Caco-2 (cell line): ENCODE measurements around the gene CROCC. TPM values are rescaled to one million over a fixed set of nuclear protein-coding genes. Genes with fewer than 3 reads are reported as not detected.
"Not testable (repeated sequence)": the region's sequence is repeated elsewhere in the genome, so short reads cannot be mapped to it uniquely, and the experiment has no call there.

Source experiments
- BruUV-seq: library from RNA; stranded (reverse); fragments of 400-500 nt; replicated peaks from 2 replicates; lab custom pipeline; 2021; lab: Mats Ljungman, UMichigan
- CTCF ChIA-PET: fragments of 300-600 bp; sonication (Branson Sonifier 250); formaldehyde crosslinking; loops from one replicate; lab custom pipeline; 2022; ENCODE audit warnings: antibody characterized with exemption; lab: Charles Lee
- POLR2A ChIA-PET: fragments of 300-600 bp; sonication (Branson Sonifier 250); formaldehyde crosslinking; loops from one replicate; lab custom pipeline; 2022; ENCODE audit warnings: antibody characterized with exemption; lab: Charles Lee
- DNase-seq, 2 experiments: peaks; one replicate each; pipeline versions ENCODE4 v3.0.0 to v3.0.0-alpha.2; 2020 to 2022
- H3K27me3 ChIP-seq: replicated peaks from 2 replicates; pipeline ENCODE4 v1.6.0; 2011; ENCODE audit warnings: low read length; ENCODE audit not compliant: control insufficient read depth, insufficient read depth
- H3K36me3 ChIP-seq: 2 replicates; pipeline ENCODE4 v1.5.1; 2011; ENCODE audit warnings: low read length; ENCODE audit not compliant: control insufficient read depth, insufficient read depth
- H3K4me1 ChIP-seq: fragments of 250-450 bp; sonication (Bioruptor Pico); 2 replicates; pipeline ENCODE4 v1.5.1; 2020; ENCODE audit warnings: mild to moderate bottlenecking
- H3K4me3 ChIP-seq: 2 replicates; pipeline ENCODE4 v1.5.1; 2011; ENCODE audit warnings: low read depth, mild to moderate bottlenecking, control low read depth, low read length
- H3K9me3 ChIP-seq: fragments of 250-450 bp; sonication (Bioruptor Pico); 2 replicates; pipeline ENCODE4 v1.5.1; 2020; ENCODE audit warnings: mild to moderate bottlenecking, moderate library complexity
- H3K27ac Mint-ChIP-seq: one replicate; pipeline ENCODE4 v1.8.0; 2022; ENCODE audit warnings: mixed read lengths; ENCODE audit not compliant: unreplicated experiment
- H3K27me3 Mint-ChIP-seq: one replicate; pipeline ENCODE4 v1.8.0; 2022; ENCODE audit warnings: mixed read lengths; ENCODE audit not compliant: insufficient read depth, unreplicated experiment
- H3K36me3 Mint-ChIP-seq: one replicate; pipeline ENCODE4 v1.8.0; 2022; ENCODE audit warnings: mild to moderate bottlenecking, mixed read lengths; ENCODE audit not compliant: insufficient read depth, unreplicated experiment
- H3K4me1 Mint-ChIP-seq: one replicate; pipeline ENCODE4 v1.8.0; 2022; ENCODE audit warnings: low read depth, mixed read lengths; ENCODE audit not compliant: unreplicated experiment
- H3K4me3 Mint-ChIP-seq: one replicate; pipeline ENCODE4 v1.8.0; 2022; ENCODE audit warnings: mild to moderate bottlenecking, moderate library complexity, mixed read lengths; ENCODE audit not compliant: unreplicated experiment
- H3K9me3 Mint-ChIP-seq: one replicate; pipeline ENCODE4 v1.8.0; 2022; ENCODE audit warnings: mixed read lengths; ENCODE audit not compliant: unreplicated experiment
- CTCF ChIP-seq, 2 experiments: fragments of 200-600 bp in 1 of 2; IDR thresholded peaks; 1 replicate in 1 of 2; 2 replicates in 1 of 2; pipeline versions ENCODE4 v1.5.1 to v1.8.0; 2011 to 2022; ENCODE audit warnings: antibody characterized with exemption in 1 of 2, control low read depth in 1 of 2, inconsistent platforms in 1 of 2, low read depth in 1 of 2, low read length in 1 of 2, mild to moderate bottlenecking in 1 of 2, moderate library complexity in 1 of 2; ENCODE audit not compliant: insufficient read depth in 1 of 2, severe bottlenecking in 1 of 2, unreplicated experiment in 1 of 2
- intact Hi-C: fragments of 100-400 bp; cut with micrococcal nuclease; formaldehyde crosslinking; loops from one replicate; pipeline ENCODE4 v1.10.0; 2022; ENCODE audit not compliant: unreplicated experiment
- total RNA-seq: library from RNA; stranded (reverse); gene quantifications from 2 replicates; pipeline ENCODE4 v1.2.3, GENCODE V29; 2022

The CROCC gene
- total RNA-seq, 1 experiment from 2014 or later, result 7.6 TPM

DNA sequence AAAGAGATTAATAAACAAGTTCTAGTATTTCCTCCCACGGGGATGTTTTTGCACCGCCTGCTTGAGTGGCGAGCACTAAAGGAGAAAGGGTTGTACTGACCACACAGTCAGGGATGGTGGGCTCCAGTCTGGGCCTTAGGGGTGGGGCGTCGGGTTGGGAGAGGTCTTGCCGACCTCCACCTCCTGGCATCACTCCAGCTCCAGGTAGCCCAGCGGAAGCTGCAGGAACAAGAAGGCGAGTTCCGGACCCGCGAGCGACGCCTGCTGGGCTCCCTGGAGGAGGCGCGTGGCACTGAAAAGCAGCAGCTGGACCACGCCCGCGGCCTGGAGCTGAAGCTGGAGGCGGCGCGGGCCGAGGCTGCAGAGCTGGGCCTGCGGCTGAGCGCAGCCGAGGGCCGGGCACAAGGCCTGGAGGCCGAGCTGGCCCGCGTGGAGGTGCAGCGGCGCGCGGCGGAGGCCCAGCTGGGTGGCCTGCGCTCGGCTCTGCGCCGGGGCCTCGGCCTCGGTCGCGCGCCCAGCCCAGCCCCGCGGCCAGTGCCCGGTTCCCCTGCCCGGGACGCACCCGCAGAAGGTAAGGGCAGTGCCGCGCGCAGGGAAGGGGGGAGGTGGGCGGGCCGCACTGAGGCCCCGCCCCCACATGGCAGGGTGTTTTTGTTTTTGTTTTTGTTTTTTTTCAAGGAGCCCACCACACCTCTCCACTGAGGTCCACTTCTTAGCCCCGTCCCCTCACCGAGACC, 39.0 kb downstream of the CROCC start:
- H3K4me1 ChIP-seq, result no peaks in the 10 kb centered on the region
- peak overlapping the region; percentile 59 for H3K4me3 Mint-ChIP-seq
- intact Hi-C loops, result loop anchor here (1.0 to 5.0 kb wide), 2 partner anchors 9 to 48 kb away; no protein-coding TSS in a partner anchor
- H3K27ac Mint-ChIP-seq, result no peak overlapping the region
- H3K36me3 ChIP-seq, result no peaks in the 10 kb centered on the region
- H3K36me3 Mint-ChIP-seq, result no peaks in the 10 kb centered on the region
- BruUV-seq, result no TSS peak
- H3K27me3 Mint-ChIP-seq, result no peaks in the 10 kb centered on the region
- ChIA-PET POLR2A (interaction anchor here (0.6 to 1.1 kb wide), 2 partner anchors 9 to 36 kb away, joined by 3 read pairs; no protein-coding TSS in a partner anchor), CTCF (interaction anchor here (0.7 to 2.3 kb wide), 7 partner anchors 9 to 340 kb away, joined by 3 to 26 read pairs (median 4); partner anchors contain the start of gene ATP13A2)
- TF ChIP-seq CTCF (IDR thresholded peaks at IDR 0.05; ENCODE audit: insufficient read depth in 1 of 2, low read depth in 1 of 2, low read length in 1 of 2, severe bottlenecking in 1 of 2, unreplicated experiment in 1 of 2), result peak; percentile 46 to 75
- no peaks in the 10 kb centered on the region for H3K4me1 Mint-ChIP-seq
- no peaks in the 10 kb centered on the region for H3K27me3 ChIP-seq
- H3K9me3 ChIP-seq, result no peaks in the 10 kb centered on the region
- no peaks in the 10 kb centered on the region for H3K9me3 Mint-ChIP-seq
- H3K4me3 ChIP-seq, result peak overlapping the region; percentile 26
- DNase-seq, result peak; percentile 90 to 91

DNA sequence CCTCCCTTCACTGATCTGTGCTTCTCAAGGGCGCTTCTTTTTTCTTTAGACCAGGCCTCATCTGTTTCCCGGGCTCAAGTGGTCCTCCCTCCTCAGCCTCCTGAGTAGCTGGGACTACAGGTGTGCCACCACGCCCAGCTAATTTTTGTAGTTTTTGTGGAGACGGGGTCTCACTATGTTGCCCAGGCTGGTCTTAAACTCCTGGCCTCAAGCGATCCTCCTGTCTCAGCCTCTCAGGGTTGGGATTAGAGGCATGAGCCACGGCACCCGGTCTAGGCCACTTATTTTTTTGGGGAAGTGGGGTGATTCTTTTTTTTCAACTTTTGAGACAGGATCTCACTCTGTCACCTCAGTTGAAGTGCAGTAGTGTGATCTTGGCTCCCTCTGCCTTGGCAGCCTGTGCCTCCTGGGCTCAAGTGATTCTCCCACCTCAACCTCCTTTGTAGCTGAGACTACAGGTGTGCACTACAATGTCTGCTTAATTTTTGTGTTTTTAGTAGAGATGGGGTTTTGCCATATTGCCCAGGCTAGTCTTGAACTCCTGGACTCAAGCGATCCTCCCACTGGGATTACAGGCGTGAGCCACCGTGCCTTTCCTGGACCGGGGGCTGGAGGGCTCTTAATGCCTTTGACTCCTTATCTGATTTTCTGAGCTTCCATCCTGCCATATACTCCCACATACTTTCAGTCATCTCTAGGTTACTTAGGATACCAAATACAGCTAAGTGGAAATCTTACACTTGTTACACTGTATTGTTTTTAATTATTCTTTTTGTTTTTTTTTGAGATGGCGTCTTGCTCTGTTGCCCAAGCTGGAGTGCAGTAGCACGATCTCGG, 39.8 kb downstream of the CROCC start:
- H3K9me3 Mint-ChIP-seq, result no peaks in the 10 kb centered on the region
- ChIA-PET CTCF (interaction anchor here (0.7 to 2.3 kb wide), 7 partner anchors 10 to 437 kb away, joined by 3 to 26 read pairs (median 4); partner anchors contain the start of gene ATP13A2), POLR2A (interaction anchor here (1.1 kb wide), 1 partner anchor 10 kb away, joined by 3 read pairs; no protein-coding TSS in a partner anchor)
- Histone ChIP-seq H3K9me3 (no peaks in the 10 kb centered on the region), H3K36me3 (no peaks in the 10 kb centered on the region), H3K4me3 (peak overlapping the region; percentile 26), H3K4me1 (no peaks in the 10 kb centered on the region), H3K27me3 (no peaks in the 10 kb centered on the region)
- H3K36me3 Mint-ChIP-seq, result no peaks in the 10 kb centered on the region
- H3K4me1 Mint-ChIP-seq, result no peaks in the 10 kb centered on the region
- intact Hi-C loops, result loop anchor here (5.0 kb wide), 1 partner anchor 49 kb away; no protein-coding TSS in a partner anchor
- H3K27me3 Mint-ChIP-seq, result no peaks in the 10 kb centered on the region
- no TSS peak for BruUV-seq
- no peak overlapping the region for H3K27ac Mint-ChIP-seq
- peak overlapping the region; percentile 59 for H3K4me3 Mint-ChIP-seq
- TF ChIP-seq CTCF (IDR thresholded peaks at IDR 0.05; ENCODE audit: insufficient read depth in 1 of 2, low read depth in 1 of 2, low read length in 1 of 2, severe bottlenecking in 1 of 2, unreplicated experiment in 1 of 2), result no peak
- DNase-seq, result no peak

DNA sequence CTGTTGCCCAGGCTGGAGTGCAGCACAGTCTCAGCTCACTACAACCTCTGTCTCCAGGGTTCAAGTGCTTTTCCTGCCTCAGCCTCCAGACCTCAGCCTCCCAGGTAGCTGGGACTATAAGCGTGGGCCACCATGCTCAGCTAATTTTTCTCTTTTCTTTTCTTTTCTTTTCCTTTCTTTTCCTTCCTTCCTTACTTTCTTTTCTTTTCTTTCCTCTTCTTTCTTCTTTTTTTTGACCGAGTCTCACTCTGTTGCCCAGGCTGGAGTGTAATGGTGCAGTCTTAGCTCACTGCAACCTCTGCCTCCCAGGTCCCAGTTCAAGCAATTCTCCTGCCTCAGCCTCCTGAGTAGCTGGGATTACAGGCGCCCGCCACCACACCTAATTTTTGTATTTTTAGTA, 42.4 kb downstream of the CROCC start:
- H3K9me3 ChIP-seq, H3K4me3 ChIP-seq, CTCF ChIA-PET, POLR2A ChIA-PET, H3K4me1 Mint-ChIP-seq, H3K4me3 Mint-ChIP-seq, H3K27ac Mint-ChIP-seq, DNase-seq, H3K27me3 ChIP-seq, H3K4me1 ChIP-seq, H3K36me3 Mint-ChIP-seq, BruUV-seq, H3K36me3 ChIP-seq, H3K9me3 Mint-ChIP-seq, H3K27me3 Mint-ChIP-seq: not testable (repeated sequence)
- intact Hi-C loops, result loop anchor here (5.0 kb wide), 1 partner anchor 52 kb away; no protein-coding TSS in a partner anchor
